ENCODE data around the gene STAC3.

Gene STAC3

GRCh38 chr12:57235728-57236131 lies 15.3 kb downstream of the STAC3 start:
- DNase-seq (ENCODE audit: low spot score) = no peak

- no peak for DNase-seq (ENCODE audit: low spot score)
Observed at GRCh38 chr12:57235017-57235727, 15.8 kb downstream of the STAC3 start.

- no peak for DNase-seq (ENCODE audit: low spot score)
Observed at GRCh38 chr12:57234571-57235016, 16.4 kb downstream of the STAC3 start.

- DNase-seq (ENCODE audit: low spot score) = no peak
Observed at GRCh38 chr12:57234233-57234570, 16.8 kb downstream of the STAC3 start.

GRCh38 chr12:57233357-57234232 lies 17.4 kb downstream of the STAC3 start:
- DNase-seq (ENCODE audit: low spot score) = no peak

GRCh38 chr12:57232156-57232756 lies 18.7 kb downstream of the STAC3 start:
- DNase-seq (ENCODE audit: low spot score) = no peak

GRCh38 chr12:57231276-57232021 lies 19.5 kb downstream of the STAC3 start:
- no peak for DNase-seq (ENCODE audit: low spot score)

- DNase-seq (ENCODE audit: low spot score) = no peak
Observed at GRCh38 chr12:57230381-57231155, 20.4 kb downstream of the STAC3 start.

GRCh38 chr12:57229634-57230380 lies 21.2 kb downstream of the STAC3 start, which contains the start of gene SHMT2:
SHMT2 (plus strand) TSS chr12:57229711; CDS start chr12:57229779, 68 bp downstream.
- DNase-seq (ENCODE audit: low spot score) = peak; percentile 97

GRCh38 chr12:57229046-57229633 lies 21.8 kb downstream of the STAC3 start:
- no peak for DNase-seq (ENCODE audit: low spot score)

GRCh38 chr12:57227315-57228115 lies 23.5 kb downstream of the STAC3 start:
- DNase-seq (ENCODE audit: low spot score) = no peak

GRCh38 chr12:57226588-57227314 lies 24.2 kb downstream of the STAC3 start:
- no peak for DNase-seq (ENCODE audit: low spot score)

- no peak for DNase-seq (ENCODE audit: low spot score)
Observed at GRCh38 chr12:57225680-57226210, 25.2 kb downstream of the STAC3 start.

GRCh38 chr12:57224973-57225679 lies 25.9 kb downstream of the STAC3 start:
- DNase-seq (ENCODE audit: low spot score) = no peak

GRCh38 chr12:57224278-57224972 lies 26.6 kb downstream of the STAC3 start:
- DNase-seq (ENCODE audit: low spot score) = no peak

GRCh38 chr12:57223191-57224165 lies 27.5 kb downstream of the STAC3 start:
- no peak for DNase-seq (ENCODE audit: low spot score)
